A673 (cell line): ENCODE results near the gene MAP1A. TPM values are rescaled to one million over a fixed set of nuclear protein-coding genes. Genes with fewer than 3 reads are reported as not detected.

Experiments used
- BruUV-seq: library from RNA; stranded (reverse); fragments of 400-500 nt; replicated peaks from 2 replicates; lab custom pipeline; 2021; lab: Mats Ljungman, UMichigan
- CTCF ChIA-PET: fragments of 300-600 bp; sonication (Branson Sonifier 250); formaldehyde crosslinking; loops from one replicate; lab custom pipeline; 2022; ENCODE audit warnings: antibody characterized with exemption; lab: Charles Lee
- POLR2A ChIA-PET: fragments of 300-600 bp; sonication (Branson Sonifier 250); formaldehyde crosslinking; loops from one replicate; lab custom pipeline; 2022; ENCODE audit warnings: antibody characterized with exemption; ENCODE audit not compliant: low non-redundant PET; lab: Charles Lee
- DNase-seq: peaks from one replicate; pipeline ENCODE4 v3.0.0-alpha.2; 2015; ENCODE audit warnings: low spot score
- H3K27ac ChIP-seq: fragments of 200-600 bp; sonication (generic); 2 replicates; pipeline ENCODE4 v1.5.1; 2016; ENCODE audit warnings: mixed run types, low read depth, mild to moderate bottlenecking, mixed read lengths, antibody characterized with exemption, low read length; ENCODE audit not compliant: poor library complexity, severe bottlenecking
- H3K27me3 ChIP-seq: fragments of 200-600 bp; sonication (generic); replicated peaks from 2 replicates; pipeline ENCODE4 v1.6.1; 2017; ENCODE audit warnings: mixed run types, low read depth, mild to moderate bottlenecking, mixed read lengths, antibody characterized with exemption, low read length; ENCODE audit not compliant: insufficient read depth, poor library complexity
- H3K36me3 ChIP-seq: fragments of 200-600 bp; sonication (generic); 2 replicates; pipeline ENCODE4 v1.6.1; 2016; ENCODE audit warnings: mixed run types, mild to moderate bottlenecking, mixed read lengths, antibody characterized with exemption, low read length; ENCODE audit not compliant: insufficient read depth, poor library complexity, severe bottlenecking
- H3K4me1 ChIP-seq: fragments of 200-600 bp; sonication (generic); 2 replicates; pipeline ENCODE4 v1.6.1; 2017; ENCODE audit warnings: mixed run types, mild to moderate bottlenecking, mixed read lengths, antibody characterized with exemption, low read length; ENCODE audit not compliant: insufficient read depth, poor library complexity, severe bottlenecking
- H3K4me3 ChIP-seq: fragments of 200-600 bp; sonication (generic); 2 replicates; pipeline ENCODE4 v1.5.1; 2016; ENCODE audit warnings: low read depth, mixed run types, mild to moderate bottlenecking, mixed read lengths, low read length; ENCODE audit not compliant: poor library complexity, severe bottlenecking
- H3K9me3 ChIP-seq: fragments of 200-600 bp; sonication (generic); 2 replicates; pipeline ENCODE4 v1.6.1; 2016; ENCODE audit warnings: mixed run types, low read depth, mild to moderate bottlenecking, mixed read lengths, antibody characterized with exemption, low read length; ENCODE audit not compliant: poor library complexity, severe bottlenecking
- CTCF ChIP-seq: fragments of 300-800, 200-600 bp; sonication (generic); conservative IDR thresholded peaks from 2 replicates; pipeline ENCODE4 v1.5.1; 2017; ENCODE audit warnings: low read depth, mild to moderate bottlenecking, antibody characterized with exemption, low read length, moderate library complexity, mixed read lengths
- EZH2 ChIP-seq: fragments of 200-600 bp; sonication (generic); IDR thresholded peaks from 2 replicates; pipeline ENCODE4 v1.6.1; 2017; ENCODE audit warnings: borderline replicate concordance, low read depth, mild to moderate bottlenecking, mixed read lengths, antibody characterized with exemption, low read length; ENCODE audit not compliant: poor library complexity, severe bottlenecking
- intact Hi-C: fragments of 100-400 bp; cut with micrococcal nuclease; formaldehyde crosslinking; loops from one replicate; pipeline ENCODE4 v1.10.0; 2022; ENCODE audit not compliant: unreplicated experiment
- total RNA-seq: library from RNA; stranded (reverse); gene quantifications from 2 replicates; pipeline ENCODE4 v1.2.3, GENCODE V29; 2021

MAP1A gene
- total RNA-seq, 1 experiment from 2014 or later = 83.8 TPM

- no peaks in the 10 kb centered on the region for H3K9me3 ChIP-seq
- TF ChIP-seq CTCF (no peak), EZH2 (no peak)
- ChIA-PET POLR2A (no interaction called here), CTCF (no interaction called here)
- no TSS peak for BruUV-seq
- H3K4me1 ChIP-seq = peaks cover 27% of the 10 kb centered on the region
- H3K27ac ChIP-seq = no peak overlapping the region
- intact Hi-C loops = no loop called here
- DNase-seq = no peak
- H3K4me3 ChIP-seq = no peak overlapping the region
- peaks cover 52% of the 10 kb centered on the region for H3K36me3 ChIP-seq
- H3K27me3 ChIP-seq = no peaks in the 10 kb centered on the region
Measured at GRCh38 chr15:43520138-43520537, 2.7 kb downstream of the MAP1A start.

DNA sequence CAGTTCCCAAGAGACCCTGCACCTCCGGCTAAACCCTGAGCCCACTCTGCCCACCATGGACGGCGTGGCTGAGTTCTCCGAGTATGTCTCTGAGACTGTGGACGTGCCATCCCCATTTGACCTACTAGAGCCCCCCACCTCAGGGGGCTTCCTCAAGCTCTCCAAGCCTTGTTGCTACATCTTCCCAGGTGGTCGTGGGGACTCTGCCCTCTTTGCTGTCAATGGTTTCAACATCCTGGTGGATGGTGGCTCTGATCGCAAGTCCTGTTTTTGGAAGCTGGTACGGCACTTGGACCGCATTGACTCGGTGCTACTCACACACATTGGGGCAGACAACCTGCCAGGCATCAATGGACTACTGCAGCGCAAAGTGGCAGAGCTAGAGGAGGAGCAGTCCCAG, 4.0 kb downstream of the MAP1A start:
- H3K36me3 ChIP-seq = peaks cover 64% of the 10 kb centered on the region
- CTCF ChIA-PET = no interaction called here
- TF ChIP-seq CTCF (no peak), EZH2 (no peak)
- BruUV-seq = no TSS peak
- H3K4me3 ChIP-seq = no peak overlapping the region
- no peak overlapping the region for H3K27ac ChIP-seq
- no peaks in the 10 kb centered on the region for H3K27me3 ChIP-seq
- peaks cover 15% of the 10 kb centered on the region for H3K4me1 ChIP-seq
- POLR2A ChIA-PET = no interaction called here
- no peak for DNase-seq
- intact Hi-C loops = no loop called here
- H3K9me3 ChIP-seq = no peaks in the 10 kb centered on the region

DNA sequence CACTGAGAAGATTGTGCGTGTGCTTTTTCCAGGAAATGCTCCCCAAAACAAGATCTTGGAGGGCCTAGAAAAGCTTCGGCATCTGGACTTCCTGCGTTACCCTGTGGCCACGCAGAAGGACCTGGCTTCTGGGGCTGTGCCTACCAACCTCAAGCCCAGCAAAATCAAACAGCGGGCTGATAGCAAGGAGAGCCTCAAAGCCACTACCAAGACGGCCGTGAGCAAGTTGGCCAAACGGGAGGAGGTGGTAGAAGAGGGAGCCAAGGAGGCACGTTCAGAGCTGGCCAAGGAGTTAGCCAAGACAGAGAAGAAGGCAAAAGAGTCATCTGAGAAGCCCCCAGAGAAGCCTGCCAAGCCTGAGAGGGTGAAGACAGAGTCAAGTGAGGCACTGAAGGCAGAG, 4.8 kb downstream of the MAP1A start:
- DNase-seq = no peak
- H3K9me3 ChIP-seq = no peaks in the 10 kb centered on the region
- BruUV-seq = no TSS peak
- peaks cover 64% of the 10 kb centered on the region for H3K36me3 ChIP-seq
- H3K4me1 ChIP-seq = peaks cover 7% of the 10 kb centered on the region
- H3K27me3 ChIP-seq = no peaks in the 10 kb centered on the region
- ChIA-PET POLR2A (no interaction called here), CTCF (interaction anchor here (1.0 kb wide), 1 partner anchor 8 kb away, joined by 3 read pairs; no protein-coding TSS in a partner anchor)
- TF ChIP-seq EZH2 (no peak), CTCF (no peak)
- no peak overlapping the region for H3K27ac ChIP-seq
- H3K4me3 ChIP-seq = no peak overlapping the region
- intact Hi-C loops = no loop called here
